Esophagus muscularis mucosa (tissue), 4 donors: ENCODE results near the gene MANEA. TPM values are rescaled to one million over a fixed set of nuclear protein-coding genes. Genes with fewer than 3 reads are reported as not detected.

Experiments used
- DNase-seq: peaks from one replicate; pipeline ENCODE4 v3.0.0-alpha.2; 2017; ENCODE audit errors: extremely low spot score
- H3K27ac ChIP-seq, 4 donors: fragments of 200-600 bp; sonication (generic); replicated peaks in 1 of 4; 1 replicate in 3 of 4; 2 replicates in 1 of 4; pipeline ENCODE4 v1.5.1; 2016 to 2019; ENCODE audit warnings: mild to moderate bottlenecking in 1 of 4
- H3K27me3 ChIP-seq, 4 donors: fragments of 200-600 bp; sonication (generic); one replicate each; pipeline versions ENCODE4 v1.5.1 to v1.6.0; 2016 to 2019
- H3K36me3 ChIP-seq, 4 donors: fragments of 200-600 bp; sonication (generic); one replicate each; pipeline ENCODE4 v1.5.1; 2016 to 2019
- H3K4me1 ChIP-seq, 4 donors: fragments of 200-600 bp; sonication (generic); one replicate each; pipeline ENCODE4 v1.5.1; 2016 to 2019
- H3K4me3 ChIP-seq, 4 donors: fragments of 200-600 bp; sonication (generic); 1 replicate in 2 of 4; 2 replicates in 2 of 4; pipeline ENCODE4 v1.5.1; 2016 to 2019; ENCODE audit warnings: mild to moderate bottlenecking in 4 of 4, moderate library complexity in 1 of 4
- H3K9me3 ChIP-seq, 4 donors: fragments of 200-600 bp; sonication (generic); 1 replicate in 3 of 4; 2 replicates in 1 of 4; pipeline ENCODE4 v1.5.1; 2016 to 2019
- EP300 ChIP-seq: sonication (generic); formaldehyde crosslinking; IDR thresholded peaks from one replicate; pipeline ENCODE4 v1.6.1; 2017; ENCODE audit warnings: antibody characterized with exemption
- POLR2A ChIP-seq: fragments of 450-650 bp; IDR thresholded peaks from one replicate; pipeline ENCODE4 v1.6.1; 2017; ENCODE audit warnings: antibody characterized with exemption, moderate library complexity, mild to moderate bottlenecking, low read depth
- POLR2AphosphoS5 ChIP-seq, 2 donors: sonication (generic); formaldehyde crosslinking; IDR thresholded peaks; one replicate each; pipeline ENCODE4 v1.6.1; 2017; ENCODE audit warnings: antibody characterized with exemption in 2 of 2
- WGBS: methylation state at CpG from one replicate; pipeline ENCODE4 v1.1.5; 2018; 5-methylcytosine and 5-hydroxymethylcytosine counted together
- intact Hi-C: fragments of 100-400 bp; cut with DNase I; formaldehyde crosslinking; loops from one replicate; pipeline ENCODE4 v1.15.1; 2023
- total RNA-seq, 4 donors: library from RNA; depleted of rRNA; stranded (reverse); fragments of >200 nt; gene quantifications; one replicate each; pipeline versions ENCODE4 v1.1.0 to v1.2.1, GENCODE V29; 2016
- TF ChIP-seq, protein P1 (sequence below), 3 experiments: fragments of 200-600 bp in 2 of 3; fragments of 450-650 bp in 1 of 3; sonication (generic) in 2 of 3; IDR thresholded peaks; one replicate each; pipeline ENCODE4 v1.5.1; 2017 to 2019; ENCODE audit warnings: antibody characterized with exemption in 3 of 3, mild to moderate bottlenecking in 2 of 3, moderate library complexity in 1 of 3

Gene MANEA
- total RNA-seq, 4 donors from 2014 or later = 7.0 to 8.9 (median 7.8) TPM

DNA sequence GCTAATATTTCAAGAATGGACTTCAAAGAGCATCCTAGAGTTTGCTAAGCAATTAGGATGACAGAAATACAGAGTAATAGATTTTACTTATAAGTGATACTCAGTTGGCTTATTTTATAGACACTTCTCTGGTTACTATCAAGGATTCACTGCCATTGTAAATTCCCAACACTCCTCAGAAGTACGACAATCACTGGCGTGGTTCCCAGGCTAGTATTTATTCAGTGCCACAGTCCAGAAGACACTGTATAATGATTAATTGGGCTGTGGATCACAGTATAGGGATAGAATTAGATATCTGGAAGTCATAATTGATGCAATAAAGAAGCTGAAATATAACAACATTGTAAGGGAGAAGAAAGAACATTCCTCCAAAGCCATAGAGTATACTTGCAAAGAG is 15.7 kb downstream of the MANEA start:
- no peaks in the 10 kb centered on the region for H3K9me3 ChIP-seq
- no peak for TF ChIP-seq EP300
- no peak for TF ChIP-seq POLR2A
- TF ChIP-seq POLR2AphosphoS5 (IDR thresholded peaks at IDR 0.05) = no peak
- TF ChIP-seq, protein P1, sequence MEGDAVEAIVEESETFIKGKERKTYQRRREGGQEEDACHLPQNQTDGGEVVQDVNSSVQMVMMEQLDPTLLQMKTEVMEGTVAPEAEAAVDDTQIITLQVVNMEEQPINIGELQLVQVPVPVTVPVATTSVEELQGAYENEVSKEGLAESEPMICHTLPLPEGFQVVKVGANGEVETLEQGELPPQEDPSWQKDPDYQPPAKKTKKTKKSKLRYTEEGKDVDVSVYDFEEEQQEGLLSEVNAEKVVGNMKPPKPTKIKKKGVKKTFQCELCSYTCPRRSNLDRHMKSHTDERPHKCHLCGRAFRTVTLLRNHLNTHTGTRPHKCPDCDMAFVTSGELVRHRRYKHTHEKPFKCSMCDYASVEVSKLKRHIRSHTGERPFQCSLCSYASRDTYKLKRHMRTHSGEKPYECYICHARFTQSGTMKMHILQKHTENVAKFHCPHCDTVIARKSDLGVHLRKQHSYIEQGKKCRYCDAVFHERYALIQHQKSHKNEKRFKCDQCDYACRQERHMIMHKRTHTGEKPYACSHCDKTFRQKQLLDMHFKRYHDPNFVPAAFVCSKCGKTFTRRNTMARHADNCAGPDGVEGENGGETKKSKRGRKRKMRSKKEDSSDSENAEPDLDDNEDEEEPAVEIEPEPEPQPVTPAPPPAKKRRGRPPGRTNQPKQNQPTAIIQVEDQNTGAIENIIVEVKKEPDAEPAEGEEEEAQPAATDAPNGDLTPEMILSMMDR (IDR thresholded peaks at IDR 0.05) = no peak
- intact Hi-C loops = no loop called here
- 34% methylated on average over 2 of the region's 2 CpGs for WGBS
- H3K27ac ChIP-seq = no peak overlapping the region
- no peak for DNase-seq
- H3K36me3 ChIP-seq = no peaks in the 10 kb centered on the region
- no peak overlapping the region for H3K4me3 ChIP-seq
- H3K4me1 ChIP-seq = peaks cover 0 to 5% (median 0%) of the 10 kb centered on the region in 4 donors
- H3K27me3 ChIP-seq = no peaks in the 10 kb centered on the region

DNA sequence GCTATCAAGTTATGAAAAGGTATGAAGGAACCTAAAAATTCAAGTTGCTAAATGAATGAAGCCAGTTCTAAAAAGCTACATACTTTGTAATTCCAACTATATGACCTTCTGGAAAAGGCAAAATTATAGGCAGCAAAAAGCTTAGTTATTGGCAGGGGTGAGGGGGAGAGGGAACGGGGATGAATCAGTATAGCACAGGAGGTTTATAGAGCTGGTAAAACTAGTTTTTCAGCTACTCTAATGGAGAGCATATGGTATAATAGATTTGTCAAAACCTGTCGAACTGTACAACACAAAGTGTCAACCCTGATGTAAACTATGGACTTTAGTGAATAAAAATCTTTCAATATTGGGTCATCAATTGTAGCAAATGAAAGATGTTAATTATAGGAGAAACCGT is 18.7 kb downstream of the MANEA start:
- H3K27ac ChIP-seq = no peak overlapping the region
- peaks cover 0 to 8% (median 2%) of the 10 kb centered on the region in 4 donors for H3K4me1 ChIP-seq
- no peaks in the 10 kb centered on the region for H3K36me3 ChIP-seq
- no peaks in the 10 kb centered on the region for H3K9me3 ChIP-seq
- TF ChIP-seq POLR2A (no peak), EP300 (no peak), POLR2AphosphoS5 (IDR thresholded peaks at IDR 0.05) (no peak)
- TF ChIP-seq, protein P1 (IDR thresholded peaks at IDR 0.05) = no peak
- no peaks in the 10 kb centered on the region for H3K27me3 ChIP-seq
- intact Hi-C loops = no loop called here
- WGBS = 84% methylated on average over 3 of the region's 3 CpGs
- no peak overlapping the region for H3K4me3 ChIP-seq
- no peak for DNase-seq

DNA sequence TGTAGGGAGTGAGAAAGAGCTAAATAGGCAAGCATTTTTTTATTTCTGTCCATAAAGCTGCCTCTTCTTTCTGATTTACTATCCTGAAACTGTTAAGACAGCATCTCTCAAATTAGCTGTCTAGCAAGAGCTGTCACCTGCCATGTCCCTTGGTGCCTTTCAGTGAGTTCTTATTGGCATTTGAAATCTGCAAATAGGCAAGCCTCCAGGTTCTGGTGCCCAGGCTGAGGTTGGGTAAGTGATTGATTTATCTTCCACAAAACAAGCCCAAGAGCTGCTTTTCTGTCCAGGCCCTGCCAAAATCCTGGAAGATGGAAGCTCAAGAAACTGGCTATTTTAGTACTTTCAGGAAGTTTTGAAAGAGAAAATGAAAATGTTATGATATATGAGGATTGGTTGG is 22.4 kb downstream of the MANEA start:
- intact Hi-C loops = no loop called here
- H3K27ac ChIP-seq = no peak overlapping the region
- H3K4me3 ChIP-seq = no peak overlapping the region
- no peak for TF ChIP-seq POLR2AphosphoS5 (IDR thresholded peaks at IDR 0.05)
- TF ChIP-seq POLR2A = no peak
- TF ChIP-seq EP300 = no peak
- TF ChIP-seq, protein P1 (IDR thresholded peaks at IDR 0.05) = no peak
- H3K36me3 ChIP-seq = no peaks in the 10 kb centered on the region
- DNase-seq = no peak
- peaks cover 0 to 5% (median 2%) of the 10 kb centered on the region in 4 donors for H3K4me1 ChIP-seq
- H3K9me3 ChIP-seq = no peaks in the 10 kb centered on the region
- no peaks in the 10 kb centered on the region for H3K27me3 ChIP-seq

DNA sequence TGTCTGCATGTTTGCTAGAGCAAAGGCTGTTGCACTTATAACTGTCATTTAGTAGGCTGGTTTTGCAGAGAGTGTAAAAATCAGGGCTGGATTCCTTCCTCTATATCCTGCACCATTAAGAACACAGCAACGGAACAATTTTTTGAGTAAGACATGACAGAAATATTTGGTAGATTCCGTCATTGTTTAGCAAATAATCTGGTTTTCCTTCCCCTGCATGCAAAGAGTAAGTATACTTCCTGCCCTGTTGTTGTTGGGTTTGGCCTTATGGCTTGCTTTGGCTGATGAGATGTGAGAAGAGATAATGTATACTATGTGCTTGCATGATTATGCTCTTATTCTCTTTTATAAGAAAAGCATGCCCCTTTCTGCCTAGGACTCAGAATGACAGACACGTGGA is 23.8 kb downstream of the MANEA start:
- TF ChIP-seq, protein P1 (IDR thresholded peaks at IDR 0.05) = no peak
- no peak for TF ChIP-seq POLR2A
- TF ChIP-seq EP300 = no peak
- no peak for TF ChIP-seq POLR2AphosphoS5 (IDR thresholded peaks at IDR 0.05)
- intact Hi-C loops = no loop called here
- peaks cover 0 to 7% (median 3%) of the 10 kb centered on the region in 4 donors for H3K36me3 ChIP-seq
- H3K27me3 ChIP-seq = no peaks in the 10 kb centered on the region
- H3K9me3 ChIP-seq = no peaks in the 10 kb centered on the region
- peaks cover 0 to 5% (median 2%) of the 10 kb centered on the region in 4 donors for H3K4me1 ChIP-seq
- H3K27ac ChIP-seq = no peak overlapping the region
- 73% methylated on average over 3 of the region's 3 CpGs for WGBS
- no peak overlapping the region for H3K4me3 ChIP-seq
- no peak for DNase-seq

DNA sequence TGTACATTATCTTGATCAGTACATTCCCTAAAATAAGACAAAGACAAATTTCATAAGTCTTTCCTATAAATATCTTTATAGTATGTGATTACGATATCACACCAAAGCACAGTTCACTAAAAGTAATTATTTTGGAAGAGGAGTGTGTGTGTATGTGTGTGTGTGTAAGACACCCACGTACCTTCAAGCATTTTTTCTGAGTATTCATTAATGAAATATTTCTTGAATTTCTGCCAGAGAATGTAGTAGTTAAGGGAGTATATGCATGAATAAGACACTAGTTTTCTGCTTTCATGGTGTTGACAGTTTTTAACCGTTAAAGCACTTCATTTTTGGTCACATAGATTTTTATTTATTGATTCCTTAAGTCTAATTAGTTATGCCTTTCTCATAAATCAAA is 36.8 kb downstream of the MANEA start:
- Histone ChIP-seq H3K4me3 (no peak overlapping the region), H3K27ac (no peak overlapping the region), H3K9me3 (no peaks in the 10 kb centered on the region), H3K27me3 (no peaks in the 10 kb centered on the region), H3K36me3 (no peaks in the 10 kb centered on the region), H3K4me1 (no peaks in the 10 kb centered on the region)
- TF ChIP-seq EP300 = no peak
- TF ChIP-seq POLR2A = no peak
- TF ChIP-seq POLR2AphosphoS5 (IDR thresholded peaks at IDR 0.05) = no peak
- TF ChIP-seq, protein P1 (IDR thresholded peaks at IDR 0.05) = no peak
- WGBS = 76% methylated on average over 3 of the region's 3 CpGs
- DNase-seq = no peak
- intact Hi-C loops = no loop called here
